HG03045 (cell line): Measurements from ENCODE around the gene ADAM15.
A peak's percentile ranks its signal among the peaks of the same experiment; 100 is the strongest.

ENCODE experiments used
- ATAC-seq: cut with Tn5 transposase; IDR thresholded peaks from one replicate; pipeline ENCODE4 v1.9.1; 2021; ENCODE audit warnings: mild to moderate bottlenecking, moderate library complexity; ENCODE audit not compliant: unreplicated experiment

The ADAM15 gene

DNA sequence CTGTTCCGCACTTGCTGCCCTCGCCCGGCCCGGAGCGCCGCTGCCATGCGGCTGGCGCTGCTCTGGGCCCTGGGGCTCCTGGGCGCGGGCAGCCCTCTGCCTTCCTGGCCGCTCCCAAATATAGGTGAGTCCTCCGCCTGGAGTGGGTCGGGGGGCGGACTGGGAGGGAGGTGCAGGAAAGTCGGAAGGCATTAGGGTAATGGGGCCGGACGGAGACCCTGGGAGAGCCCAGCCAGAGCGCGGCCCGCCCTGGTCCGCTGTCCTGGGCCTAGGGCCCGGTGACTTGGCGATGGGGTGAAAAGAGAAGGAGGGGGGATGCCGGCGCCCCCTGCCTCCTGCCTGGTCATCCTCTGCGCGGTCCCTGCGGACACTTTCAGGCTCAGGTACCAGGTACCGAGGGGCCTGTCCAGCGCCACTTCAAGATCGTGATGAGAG lies 243 bp downstream of the ADAM15 start:
- no peak for ATAC-seq

DNA sequence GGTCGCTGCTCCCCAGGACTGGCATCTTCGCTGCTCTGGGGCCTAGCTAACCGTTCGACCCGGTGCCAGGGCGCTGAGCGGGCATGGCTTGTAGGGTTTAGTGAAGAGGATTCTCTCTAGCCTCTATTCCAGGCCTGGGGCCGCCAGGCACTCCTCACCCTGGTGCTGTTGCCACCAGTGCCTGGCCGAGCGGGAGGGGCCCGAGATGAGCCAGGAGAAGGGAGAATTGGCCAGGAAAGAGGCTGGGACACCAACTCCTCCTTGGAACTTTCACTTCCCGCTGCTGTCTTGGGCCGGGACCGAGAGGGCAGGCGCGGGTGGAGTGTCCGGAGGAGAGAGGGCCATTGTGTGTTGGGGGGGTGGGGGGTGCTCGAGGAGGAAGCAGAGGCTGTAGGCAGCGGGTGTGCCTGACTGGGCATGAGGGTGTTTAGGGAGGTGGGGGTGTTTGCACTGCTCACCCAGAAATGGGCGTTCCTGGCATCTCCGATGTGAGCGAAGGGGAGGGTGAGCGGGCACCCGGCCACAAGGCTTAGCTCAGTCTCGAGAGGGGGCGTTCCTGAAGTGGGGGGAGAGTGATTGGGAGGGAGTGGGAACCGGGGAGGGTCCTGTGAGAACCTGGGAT lies 772 bp downstream of the ADAM15 start:
- peak; percentile 10 for ATAC-seq

DNA sequence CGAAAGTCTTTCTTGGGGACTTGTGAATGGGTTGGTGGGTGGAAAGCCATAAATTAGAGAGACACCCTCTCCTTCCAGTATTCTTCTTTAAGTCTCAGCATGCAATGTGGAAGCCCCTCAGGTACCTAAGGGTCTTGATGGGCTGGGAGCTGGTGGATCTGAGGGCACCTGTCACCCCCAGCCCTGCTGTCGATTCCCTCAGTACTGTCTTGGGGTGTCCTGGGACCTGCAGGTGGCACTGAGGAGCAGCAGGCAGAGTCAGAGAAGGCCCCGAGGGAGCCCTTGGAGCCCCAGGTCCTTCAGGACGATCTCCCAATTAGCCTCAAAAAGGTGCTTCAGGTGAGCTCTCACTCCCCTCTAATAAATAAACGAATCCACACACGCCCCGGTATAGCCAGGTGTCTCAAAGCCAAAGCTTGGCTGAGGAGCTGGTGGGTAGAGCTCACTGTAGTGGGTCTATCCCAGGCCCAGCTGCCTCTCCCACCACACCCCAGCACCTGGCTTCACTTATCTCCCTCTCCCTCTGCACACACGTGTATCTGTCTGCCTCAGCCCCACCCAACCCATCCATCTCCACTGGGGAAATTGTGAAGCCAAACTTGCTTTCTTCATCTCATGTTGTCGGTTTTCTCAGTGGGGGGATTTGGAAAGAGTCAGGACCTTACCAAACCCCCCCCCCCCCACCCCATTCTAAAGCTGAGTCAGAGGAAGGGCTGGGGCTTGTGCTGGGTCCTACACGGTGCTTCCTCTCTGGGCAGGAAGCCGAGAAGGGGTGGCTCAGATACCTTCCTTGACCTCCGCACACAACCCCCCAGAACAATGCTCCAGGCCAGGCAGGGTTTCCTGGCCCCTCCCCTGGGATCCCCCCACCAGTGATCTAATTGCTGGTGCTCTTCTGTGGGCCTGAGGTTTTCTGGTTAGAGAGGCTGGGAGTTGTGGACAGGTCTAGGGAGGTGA lies 1.6 kb downstream of the ADAM15 start:
- ATAC-seq = no peak

DNA sequence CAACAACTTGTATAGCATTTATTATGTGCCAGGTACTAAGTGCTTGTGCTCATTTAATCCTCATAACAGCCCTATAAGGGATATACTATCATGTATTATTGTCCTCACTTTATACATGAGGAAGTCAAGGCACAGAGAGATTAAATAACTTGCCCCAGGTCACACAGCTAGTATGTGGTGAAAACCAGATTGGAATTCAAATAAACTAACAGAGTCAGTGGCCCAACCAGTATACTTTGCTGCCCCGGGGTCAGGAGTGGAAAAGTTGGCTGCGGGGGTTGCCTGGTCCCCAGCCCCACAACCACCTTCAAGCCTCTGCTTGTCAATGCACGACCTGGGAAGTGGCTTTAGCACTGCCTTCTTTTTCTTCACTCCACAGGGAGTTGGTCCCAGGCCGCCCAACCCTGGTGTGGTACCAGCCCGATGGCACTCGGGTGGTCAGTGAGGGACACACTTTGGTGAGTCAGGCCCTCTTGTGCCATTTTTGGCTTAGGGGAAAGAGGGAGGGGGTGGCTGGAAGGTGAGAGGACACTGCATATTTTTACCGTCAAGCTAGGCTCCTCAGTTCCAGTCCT lies 2.5 kb downstream of the ADAM15 start:
- ATAC-seq = no peak

DNA sequence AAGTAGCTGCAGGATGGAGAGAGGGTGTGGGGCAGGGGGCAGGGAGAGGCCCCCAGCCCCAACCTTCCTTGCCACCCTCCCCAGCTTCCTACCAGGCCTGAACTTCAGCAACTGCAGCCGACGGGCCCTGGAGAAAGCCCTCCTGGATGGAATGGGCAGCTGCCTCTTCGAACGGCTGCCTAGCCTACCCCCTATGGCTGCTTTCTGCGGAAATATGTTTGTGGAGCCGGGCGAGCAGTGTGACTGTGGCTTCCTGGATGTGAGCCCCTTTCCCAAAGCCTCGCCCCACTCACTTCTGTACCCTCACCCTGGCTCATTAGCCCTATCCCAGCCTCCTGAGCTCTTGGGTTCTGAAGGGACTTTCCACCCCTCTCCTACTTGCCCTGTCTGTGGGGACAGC lies 6.0 kb downstream of the ADAM15 start:
- no peak for ATAC-seq

DNA sequence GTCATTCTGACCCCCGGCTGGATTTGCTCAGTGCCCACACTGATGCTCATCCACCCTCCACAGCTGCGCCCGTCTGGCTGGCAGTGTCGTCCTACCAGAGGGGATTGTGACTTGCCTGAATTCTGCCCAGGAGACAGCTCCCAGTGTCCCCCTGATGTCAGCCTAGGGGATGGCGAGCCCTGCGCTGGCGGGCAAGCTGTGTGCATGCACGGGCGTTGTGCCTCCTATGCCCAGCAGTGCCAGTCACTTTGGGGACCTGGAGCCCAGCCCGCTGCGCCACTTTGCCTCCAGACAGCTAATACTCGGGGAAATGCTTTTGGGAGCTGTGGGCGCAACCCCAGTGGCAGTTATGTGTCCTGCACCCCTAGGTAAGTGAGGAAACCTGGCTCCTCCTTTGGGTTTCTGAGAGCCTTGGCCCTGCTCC lies 6.7 kb downstream of the ADAM15 start:
- ATAC-seq = no peak

DNA sequence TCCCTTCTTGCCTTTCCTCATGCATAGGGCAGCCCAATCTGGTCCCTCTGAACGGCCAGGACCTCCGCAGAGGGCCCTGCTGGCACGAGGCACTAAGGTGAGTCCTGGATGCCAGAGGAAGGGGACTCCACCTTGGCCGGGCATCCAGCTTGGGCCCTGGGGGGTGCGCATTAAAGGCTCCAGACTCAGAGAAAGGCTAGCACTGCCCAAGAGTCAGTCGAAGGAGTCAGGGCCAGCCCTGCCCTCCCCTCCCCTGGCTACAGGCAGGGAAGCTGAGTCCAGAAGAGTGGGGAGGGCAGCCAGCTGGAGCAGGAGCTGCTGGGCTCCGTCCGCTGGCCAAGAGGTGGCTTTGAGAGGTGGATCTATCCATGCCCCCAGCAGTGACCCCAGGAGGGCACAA lies 9.6 kb downstream of the ADAM15 start:
- ATAC-seq = no peak

DNA sequence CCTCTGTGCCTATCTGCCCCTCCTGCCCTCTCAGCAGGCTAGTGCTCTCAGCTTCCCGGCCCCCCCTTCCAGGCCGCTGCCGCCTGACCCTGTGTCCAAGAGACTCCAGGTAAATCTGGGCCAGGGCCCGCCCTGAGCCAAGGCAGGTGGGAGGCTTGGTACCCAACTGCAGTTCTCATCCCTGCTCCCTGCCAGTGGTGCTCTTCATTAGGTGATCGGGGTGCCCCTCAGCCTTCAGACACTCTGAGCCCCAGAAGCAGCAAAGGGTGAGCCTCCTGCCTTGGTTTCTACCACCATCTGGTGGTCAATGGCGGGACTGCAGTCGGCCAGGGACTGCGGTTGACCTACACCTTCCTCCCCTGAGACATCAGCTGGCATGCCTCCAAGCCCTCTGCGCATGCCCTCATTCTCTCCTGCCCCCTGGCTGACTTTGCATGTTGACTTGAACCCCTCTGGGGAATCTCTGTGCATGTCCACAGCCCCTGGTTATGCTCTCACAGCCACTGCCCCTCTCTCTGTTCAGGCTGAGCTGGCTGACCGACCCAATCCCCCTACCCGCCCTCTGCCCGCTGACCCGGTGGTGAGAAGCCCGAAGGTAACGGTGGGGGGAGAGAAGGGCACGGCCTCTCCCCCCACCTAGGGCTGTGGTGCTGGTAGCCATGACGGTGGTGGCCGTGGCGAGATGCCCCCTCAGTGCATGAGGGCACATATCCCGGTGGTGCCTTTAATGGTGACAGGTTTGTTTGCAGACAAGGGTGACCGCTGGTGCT lies 10.4 kb downstream of the ADAM15 start:
- ATAC-seq = peak; percentile 46

DNA sequence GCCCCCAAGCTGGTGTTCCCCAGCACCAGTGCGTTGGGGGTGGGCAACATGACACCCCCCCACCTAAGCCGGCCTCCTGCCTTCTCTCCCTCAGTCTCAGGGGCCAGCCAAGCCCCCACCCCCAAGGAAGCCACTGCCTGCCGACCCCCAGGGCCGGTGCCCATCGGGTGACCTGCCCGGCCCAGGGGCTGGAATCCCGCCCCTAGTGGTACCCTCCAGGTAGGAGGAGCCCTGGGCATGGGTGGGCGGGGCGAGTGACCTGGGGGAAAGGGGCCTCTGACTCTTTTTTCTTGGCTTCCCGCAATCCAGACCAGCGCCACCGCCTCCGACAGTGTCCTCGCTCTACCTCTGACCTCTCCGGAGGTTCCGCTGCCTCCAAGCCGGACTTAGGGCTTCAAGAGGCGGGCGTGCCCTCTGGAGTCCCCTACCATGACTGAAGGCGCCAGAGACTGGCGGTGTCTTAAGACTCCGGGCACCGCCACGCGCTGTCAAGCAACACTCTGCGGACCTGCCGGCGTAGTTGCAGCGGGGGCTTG lies 11.1 kb downstream of the ADAM15 start:
- no peak for ATAC-seq

DNA sequence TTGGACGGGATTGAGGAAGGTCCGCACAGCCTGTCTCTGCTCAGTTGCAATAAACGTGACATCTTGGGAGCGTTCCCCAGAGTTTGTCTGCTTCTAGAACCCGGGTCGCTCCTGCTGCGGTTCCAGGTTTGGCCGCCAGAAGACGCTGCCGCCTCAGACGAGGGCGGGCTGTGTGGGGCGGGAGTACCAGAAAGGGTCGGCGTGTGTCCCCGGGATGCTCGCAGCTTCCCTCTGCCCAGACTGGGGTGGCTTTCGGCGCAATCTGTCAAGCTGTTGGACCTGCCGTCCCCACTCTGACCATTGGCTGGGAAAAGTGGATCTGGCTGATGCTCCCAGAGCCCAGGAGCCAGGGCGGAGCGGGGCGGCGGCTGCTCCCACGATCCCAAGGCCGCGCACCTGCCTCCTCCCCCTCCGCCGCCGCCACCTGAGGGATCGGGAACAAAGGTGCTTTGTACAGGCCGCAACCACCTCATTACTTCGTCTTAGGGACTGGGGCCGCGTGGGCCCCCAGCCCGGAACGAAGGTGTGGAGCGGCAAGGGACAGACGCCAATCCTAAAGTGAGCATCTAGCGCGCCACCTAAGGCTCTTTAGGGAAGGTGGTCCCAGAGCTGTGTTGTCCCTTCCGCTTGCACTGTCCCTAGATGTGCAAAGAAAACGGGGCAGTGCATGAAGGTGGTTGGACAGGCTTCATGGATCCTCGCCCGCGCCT lies 11.7 kb downstream of the ADAM15 start:
- ATAC-seq = no peak

DNA sequence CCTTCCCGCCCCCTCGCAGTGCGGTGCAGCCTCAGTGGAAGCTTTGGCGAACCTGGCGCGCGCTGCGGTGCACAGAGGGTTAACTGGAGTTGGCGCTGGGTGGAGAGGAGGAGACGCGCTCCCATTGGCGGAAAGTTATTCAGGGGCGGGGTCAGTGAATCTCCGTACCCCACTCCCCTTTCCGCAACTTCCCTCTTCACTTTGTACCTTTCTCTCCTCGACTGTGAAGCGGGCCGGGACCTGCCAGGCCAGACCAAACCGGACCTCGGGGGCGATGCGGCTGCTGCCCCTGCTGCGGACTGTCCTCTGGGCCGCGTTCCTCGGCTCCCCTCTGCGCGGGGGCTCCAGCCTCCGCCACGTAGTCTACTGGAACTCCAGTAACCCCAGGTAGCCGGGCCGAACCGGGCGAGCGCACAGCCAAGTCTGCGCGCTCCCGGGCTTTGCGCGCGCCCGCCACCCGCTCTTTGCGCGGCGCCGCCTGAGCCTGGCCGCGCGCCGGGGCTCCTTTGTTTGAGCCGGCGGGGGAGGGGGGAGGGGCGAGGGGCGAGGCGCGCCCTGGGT lies 12.5 kb downstream of the ADAM15 start, which contains the start of gene EFNA4:
Gene EFNA4, plus strand, starts transcription at position 191 of the 561 bp plus-strand sequence. Its CDS starts 84 bp downstream, at position 275.
- peak; percentile 72 for ATAC-seq

DNA sequence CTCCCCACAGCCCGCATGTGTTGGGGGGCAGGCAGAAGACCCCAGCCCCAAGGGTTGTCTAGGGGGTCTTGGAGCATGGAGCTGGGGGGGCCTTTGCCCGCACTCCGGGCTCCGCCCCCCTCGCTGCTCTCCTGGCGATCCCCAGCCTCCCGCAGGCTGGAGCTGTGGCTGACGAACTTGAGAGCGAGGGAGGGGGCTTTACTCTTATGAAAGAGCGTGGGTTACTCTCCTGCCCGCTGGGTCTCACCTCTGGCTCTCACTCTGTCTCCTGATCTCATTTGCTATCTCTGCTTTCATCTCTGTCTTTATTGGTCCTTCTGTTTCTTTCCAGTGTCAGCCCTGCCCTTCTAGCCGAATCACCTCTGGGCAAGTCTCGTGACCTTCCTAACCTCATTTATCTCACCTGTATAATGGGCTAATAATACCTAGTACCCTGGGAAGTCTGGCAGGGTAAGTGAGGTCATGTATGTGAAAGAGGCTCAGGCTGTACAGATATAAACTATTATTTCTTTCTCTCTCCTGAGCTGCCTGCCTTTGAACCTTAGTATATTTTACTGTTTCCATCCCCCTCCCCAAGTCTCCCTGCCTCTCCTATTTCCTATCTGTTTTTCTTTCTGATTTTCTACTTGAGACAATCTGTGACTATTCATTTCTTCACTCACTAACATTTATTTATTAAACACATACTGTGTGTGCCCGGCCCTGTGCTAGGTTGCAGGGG lies 13.2 kb downstream of the ADAM15 start:
- no peak for ATAC-seq

DNA sequence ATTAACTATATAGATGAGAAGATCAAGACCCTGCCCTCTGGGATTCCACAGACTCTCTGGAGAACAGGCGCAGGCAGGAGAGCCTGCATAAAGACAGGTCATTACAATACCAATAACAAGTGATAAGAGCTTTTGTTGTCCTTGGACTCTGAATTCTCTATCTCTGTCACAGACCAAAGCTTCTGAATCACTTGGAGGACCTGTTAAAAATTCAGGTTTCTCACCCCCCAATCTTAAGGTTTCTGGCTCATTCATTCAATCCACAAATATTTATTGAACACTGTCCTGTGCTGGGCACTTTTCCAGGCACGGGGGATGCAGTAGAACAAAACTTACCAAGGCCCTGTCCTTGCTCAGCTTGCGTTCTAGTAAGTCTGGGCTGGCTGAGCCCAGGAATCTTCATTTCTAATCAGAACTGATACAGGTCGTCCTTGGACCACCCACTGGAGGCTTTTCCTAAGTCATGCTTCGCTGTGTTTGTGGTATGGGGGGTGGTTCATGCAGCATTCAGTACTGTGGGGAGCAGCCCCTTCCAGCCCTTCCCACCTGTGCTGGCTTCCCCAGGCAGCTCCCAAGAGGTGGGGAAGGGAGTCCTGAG lies 13.8 kb downstream of the ADAM15 start:
- ATAC-seq = no peak

DNA sequence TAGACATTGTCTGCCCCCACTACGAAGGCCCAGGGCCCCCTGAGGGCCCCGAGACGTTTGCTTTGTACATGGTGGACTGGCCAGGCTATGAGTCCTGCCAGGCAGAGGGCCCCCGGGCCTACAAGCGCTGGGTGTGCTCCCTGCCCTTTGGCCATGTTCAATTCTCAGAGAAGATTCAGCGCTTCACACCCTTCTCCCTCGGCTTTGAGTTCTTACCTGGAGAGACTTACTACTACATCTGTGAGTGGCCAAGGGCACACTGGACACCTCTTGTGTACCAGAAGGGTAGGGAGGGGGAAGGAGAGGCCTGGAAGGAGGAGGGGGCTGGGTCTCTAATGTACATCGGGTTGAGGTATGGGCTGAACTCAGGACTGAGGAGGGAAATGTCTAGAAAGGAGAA lies 15.7 kb downstream of the ADAM15 start:
- ATAC-seq = no peak

DNA sequence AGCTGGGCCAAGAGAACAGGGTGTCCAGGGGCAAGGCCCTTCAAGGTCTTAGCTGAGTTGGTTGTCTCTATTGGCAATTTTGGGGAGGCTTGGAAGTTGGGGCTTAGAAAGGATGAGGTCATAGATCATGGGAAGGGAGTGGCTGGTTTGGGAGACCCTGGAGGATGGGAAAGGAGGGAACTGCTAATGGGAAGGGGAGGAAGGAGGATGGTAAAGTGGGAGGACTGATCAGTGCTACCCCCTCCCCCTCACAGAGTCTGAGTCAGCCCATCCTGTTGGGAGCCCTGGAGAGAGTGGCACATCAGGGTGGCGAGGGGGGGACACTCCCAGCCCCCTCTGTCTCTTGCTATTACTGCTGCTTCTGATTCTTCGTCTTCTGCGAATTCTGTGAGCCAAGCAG lies 17.5 kb downstream of the ADAM15 start:
- no peak for ATAC-seq

DNA sequence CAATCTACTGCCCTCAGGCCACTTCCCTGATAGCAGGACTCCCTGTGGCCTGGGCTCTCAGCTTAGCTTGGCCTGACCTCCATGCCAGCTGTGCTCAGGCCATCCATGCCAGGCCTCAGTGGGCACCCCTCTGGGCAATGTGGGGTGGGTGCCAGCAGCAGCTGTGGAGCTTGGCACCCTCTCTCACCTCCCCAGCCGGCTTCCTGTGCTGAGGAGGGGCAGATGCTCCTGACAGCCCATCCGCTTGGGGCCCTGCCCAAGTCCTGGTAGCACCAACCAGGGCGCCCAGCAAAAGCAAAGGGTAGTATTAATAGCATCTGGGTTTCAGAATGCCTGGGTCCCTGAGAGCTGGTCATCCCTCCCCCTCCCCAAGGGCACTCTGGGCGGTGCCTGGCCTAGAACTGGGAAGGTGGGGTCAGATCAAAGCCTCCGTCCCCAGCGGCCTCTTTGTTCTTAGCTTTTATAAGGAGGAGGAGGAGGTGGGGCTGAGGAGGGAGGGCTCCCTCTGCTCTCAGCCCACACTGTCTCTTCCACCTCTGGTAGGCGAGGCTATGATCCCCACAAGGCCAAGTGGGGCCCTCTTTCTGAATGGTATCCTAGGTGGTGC lies 18.5 kb downstream of the ADAM15 start:
- ATAC-seq = no peak

DNA sequence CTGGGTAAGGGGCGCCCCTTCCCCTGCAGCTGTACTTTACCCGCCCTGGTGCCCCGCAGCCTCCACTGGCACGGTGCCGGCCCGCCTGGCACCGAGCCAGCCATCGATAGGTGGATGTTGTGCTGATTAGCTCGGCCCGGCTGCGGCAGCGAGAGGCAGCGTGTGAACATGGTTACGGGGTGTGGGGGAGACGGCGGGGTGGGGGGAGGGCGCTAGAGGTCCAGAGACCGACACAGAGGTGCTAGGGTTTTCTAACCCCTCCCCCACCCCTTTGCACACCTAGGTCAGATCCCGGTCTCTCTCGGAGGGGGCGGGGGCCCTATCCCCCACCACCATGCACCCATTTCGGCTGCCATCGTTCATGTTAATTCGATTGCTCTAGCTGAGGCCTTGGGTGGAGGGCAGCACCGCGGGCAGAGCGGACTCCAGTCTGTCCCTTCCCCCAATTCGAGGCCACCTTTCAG lies 19.1 kb downstream of the ADAM15 start:
- ATAC-seq = no peak
